SW 1271 (cell line): ENCODE measurements around the gene PLCL2.
"Not testable (repeated sequence)": the region's sequence is repeated elsewhere in the genome, so short reads cannot be mapped to it uniquely, and the experiment has no call there.

Experiments used
- DNase-seq, 2 experiments: peaks; one replicate each; lab custom pipeline; 2025; lab: John Stamatoyannopoulos, UW

PLCL2 gene

DNA sequence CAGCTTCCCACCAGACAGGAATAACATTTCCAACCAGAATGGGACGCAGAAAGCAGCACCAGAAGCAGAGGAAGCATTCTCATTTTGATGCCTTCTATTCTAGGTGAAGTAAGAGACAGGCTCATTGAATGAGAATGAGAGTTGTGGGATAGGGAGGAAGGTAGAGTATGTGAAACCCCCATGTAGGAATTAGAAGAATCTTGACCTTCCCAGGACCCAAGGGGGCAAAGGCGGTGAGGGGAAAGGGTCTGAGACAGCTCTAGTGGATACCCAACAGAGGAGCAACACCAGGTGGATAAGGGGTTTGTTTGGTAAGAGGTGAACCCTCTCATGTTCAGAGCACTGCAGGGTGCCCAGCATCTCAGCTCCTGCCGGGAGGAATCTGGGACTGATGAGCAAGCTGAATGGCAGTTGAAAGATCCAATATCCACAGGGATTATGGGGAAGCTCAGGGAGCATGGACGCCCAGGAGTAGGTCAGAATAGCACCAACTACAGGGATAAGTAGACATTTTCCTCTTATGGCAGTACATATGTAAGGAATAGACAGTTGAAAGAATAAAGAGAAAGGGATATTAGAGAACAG is 77.0 kb downstream of the PLCL2 start:
- DNase-seq: peak in 1 of 2 experiments; percentile 8

DNA sequence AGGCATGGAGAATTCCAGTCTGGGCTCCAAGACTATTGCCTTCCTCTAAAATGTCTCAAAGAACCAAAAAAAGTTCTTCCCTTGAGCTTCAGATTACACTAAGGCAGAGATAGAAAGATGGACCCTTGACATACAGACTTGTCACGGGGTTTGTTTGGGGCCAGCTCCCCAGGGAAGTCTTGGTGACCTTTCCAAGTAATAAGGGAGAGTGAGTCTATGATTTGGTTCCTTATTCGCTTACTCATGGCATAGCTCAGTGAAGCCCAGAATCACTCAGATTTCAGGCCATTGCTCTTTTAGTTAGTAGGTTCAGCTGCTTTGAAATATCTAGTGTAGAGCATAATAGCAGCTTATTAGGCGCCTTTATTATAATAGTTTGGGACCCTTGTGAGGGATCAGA is 90.3 kb downstream of the PLCL2 start:
- DNase-seq: no peak

DNA sequence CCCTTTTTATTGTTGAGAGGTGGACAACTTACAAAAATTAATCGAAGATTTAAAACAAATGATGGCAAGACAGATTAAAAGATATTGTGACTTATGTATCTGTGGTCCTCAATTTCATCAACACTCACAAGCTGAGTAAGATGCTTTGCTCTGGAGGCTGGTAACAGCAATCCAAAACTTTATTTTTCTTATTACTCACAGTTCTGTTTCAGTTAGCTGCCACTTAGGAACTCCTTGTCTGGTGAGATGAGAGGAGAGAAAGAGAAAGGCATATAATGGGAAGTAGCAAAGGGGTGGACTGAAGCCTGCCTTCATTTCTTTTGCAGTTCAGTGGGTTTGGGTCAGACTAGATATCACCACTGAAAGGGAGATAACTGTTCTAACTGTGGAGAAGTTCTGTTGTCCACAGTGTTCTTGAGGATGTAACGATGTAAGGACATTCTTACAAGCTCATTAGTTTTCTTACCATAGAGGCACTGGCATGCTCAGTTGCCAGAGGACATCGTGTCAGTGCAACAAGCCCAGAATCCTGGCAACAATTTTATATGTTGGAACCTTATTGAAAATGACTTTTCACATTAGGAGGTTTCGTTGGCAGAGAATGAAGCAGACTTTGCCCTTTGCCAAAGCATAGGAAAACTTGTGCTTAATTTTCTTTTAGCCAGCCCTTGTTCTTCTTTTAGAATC is 93.6 kb downstream of the PLCL2 start:
- DNase-seq: no peak

DNA sequence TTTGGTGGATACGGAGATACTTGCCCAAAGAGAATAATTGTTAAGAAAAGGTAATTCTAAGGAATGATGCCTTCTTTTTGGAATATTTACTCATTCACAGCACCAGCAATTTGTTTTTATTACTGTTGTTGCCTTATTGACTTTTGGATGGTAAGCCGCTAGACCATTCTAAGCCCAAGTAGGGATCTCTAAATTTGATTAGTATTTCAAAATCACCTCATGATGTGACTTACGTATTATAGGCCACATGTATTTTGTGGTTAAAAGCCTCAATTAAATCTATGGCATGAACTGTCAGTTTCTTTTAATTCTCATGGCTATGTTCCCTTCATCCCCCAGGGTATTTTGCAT is 94.1 kb downstream of the PLCL2 start:
- DNase-seq: no peak

DNA sequence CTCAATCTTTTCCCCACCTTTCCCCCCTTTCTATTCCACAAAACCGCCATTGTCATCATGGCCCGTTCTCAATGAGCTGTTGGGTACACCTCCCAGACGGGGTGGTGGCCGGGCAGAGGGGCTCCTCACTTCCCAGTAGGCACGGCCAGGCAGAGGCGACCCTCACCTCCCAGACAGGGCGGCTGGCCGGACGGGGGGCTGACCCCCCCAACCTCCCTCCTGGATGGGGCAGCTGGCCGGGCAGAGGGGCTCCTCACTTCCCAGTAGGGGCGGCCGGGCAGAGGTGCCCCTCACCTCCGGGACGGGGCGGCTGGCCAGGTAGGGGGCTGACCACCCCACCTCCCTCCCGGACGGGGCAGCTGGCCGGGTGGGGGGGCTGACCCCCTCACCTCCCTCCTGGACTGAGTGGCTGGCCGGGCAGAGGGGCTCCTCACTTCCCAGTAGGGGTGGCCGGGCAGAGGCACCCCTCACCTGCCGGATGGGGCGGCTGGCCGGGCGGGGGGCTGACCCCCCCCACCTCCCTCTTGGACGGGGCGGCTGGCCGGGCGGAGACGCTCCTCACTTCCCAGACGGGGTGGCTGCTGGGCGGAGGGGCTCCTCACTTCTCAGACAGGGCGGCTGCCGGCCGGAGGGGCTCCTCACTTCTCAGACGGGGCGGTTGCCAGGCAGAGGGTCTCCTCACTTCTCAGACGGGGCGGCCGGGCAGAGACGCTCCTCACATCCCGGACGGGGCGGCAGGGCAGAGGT is 95.2 kb downstream of the PLCL2 start:
- DNase-seq: not testable (repeated sequence)

DNA sequence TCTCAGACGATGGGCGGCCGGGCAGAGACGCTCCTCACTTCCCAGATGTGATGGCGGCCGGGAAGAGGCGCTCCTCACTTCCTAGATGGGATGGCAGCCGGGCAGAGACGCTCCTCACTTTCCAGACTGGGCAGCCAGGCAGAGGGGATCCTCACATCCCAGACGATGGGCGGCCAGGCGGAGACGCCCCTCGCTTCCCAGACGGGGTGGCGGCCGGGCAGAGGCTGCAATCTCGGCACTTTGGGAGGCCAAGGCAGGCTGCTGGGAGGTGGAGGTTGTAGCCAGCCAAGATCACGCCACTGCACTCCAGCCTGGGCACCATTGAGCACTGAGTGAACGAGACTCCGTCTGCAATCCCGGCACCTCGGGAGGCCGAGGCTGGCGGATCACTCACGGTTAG is 95.8 kb downstream of the PLCL2 start:
- DNase-seq: not testable (repeated sequence)

DNA sequence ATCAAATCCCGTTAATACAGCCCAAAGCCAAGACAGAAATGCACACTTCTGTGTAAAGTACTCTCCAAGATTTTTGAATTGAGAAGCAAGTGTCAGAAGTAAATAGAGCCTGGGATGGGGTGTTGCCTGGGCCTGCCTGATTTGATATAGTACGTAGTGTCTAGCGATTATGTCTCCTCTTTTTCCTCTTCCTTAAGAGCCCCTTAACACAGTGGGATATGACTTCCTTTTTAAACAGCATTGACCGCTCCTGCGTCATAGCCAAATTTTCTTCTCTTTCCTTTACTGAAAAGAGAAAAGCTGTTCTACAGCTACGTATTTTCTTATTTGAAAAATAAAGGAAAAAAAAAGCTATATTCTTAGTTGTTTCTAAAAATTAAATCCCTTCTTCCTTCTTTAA is 97.7 kb downstream of the PLCL2 start:
- no peak for DNase-seq

DNA sequence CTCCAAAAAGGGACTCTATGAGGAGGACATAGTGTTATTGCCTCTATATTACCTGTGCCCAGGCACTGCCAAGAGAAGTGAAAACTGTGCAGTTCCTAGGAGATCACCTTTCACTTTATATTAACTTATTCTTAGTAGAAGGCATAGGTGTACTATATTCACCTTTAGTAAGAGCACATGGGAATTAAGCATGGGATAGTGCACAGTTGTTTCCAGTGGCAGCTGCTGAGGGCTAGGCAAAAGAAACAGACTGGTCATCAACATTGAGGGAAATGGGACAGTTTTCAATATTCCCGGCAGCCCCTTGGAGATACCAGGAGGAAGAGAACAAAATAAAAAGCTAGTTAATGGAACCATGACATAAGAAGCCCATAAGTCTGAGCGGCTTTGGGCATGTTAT is 100.9 kb downstream of the PLCL2 start:
- no peak for DNase-seq

DNA sequence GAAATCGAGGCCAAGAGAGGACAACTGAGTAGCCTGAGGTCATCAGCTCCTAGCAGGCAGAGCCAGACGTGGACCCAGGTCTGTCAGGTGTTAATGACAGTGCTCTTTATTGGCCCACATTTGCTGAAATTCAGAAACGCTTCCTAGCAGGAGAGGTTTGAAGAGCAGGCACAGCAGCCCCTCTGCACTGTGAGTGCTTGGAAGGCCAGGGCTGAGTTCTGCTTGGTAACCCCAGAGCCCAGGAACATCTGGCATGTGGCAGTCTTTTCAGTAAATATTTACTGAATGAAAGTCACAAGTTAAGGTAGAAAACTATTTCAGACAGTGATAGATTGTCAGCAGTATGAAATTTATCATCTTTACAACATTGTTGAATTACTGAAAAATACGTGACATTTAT is 102.4 kb downstream of the PLCL2 start:
- DNase-seq: no peak

DNA sequence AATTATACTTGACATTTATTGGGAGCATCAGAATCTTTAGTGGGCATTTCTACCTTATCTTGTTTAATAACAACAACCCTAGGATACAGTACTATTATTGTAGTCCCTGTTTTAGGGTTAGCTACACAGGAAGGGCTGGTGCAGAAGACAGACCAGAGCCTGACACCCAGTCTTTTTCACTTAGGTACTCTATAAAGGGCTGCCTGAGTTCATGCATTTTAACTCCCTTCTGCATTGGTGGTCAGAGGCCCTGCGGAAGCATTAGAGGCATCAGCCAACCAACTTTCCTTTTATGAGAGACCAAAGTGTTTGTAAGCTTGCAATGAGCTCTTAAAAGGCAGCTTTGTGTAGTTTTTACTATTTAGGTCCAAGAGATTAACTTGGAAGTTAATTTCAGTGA is 105.4 kb downstream of the PLCL2 start:
- DNase-seq: no peak

DNA sequence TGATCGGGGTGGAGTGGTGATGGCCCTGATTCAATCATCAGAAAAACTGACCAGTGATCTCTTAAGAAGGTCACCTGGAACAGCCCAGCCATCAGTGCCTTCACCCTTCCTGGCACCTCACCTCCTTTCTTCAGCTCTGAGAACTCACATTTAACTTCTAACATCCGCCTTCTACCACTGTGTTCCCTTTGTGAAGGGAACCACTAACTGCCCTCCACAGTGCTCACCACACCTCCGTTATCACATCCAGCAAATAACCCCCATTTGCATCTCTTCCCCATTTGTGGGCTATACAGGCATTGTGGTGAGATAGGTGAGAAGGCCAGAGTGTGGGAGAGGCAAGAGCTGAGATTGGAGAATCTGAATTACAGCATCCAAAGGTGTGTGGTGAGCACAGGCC is 107.4 kb downstream of the PLCL2 start:
- DNase-seq: no peak

DNA sequence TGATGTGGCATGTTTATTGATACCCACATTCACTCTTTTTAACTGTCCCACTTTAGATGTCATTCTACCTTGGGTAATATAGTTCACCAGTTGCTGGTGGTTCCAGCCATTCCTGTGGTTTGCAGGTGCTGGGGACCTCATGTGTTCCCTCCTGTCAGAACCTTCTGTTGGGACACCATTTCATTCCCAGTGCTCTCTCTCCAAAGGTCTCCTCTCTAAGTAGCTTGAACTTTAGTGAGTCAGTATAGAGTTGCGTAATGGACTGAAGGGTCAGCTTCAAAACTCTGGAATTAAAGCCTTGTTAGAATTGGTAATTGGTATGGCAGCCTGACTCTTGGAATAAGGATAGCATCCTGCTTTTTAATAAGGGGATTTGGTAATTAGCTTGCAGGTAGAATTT is 108.5 kb downstream of the PLCL2 start:
- no peak for DNase-seq

DNA sequence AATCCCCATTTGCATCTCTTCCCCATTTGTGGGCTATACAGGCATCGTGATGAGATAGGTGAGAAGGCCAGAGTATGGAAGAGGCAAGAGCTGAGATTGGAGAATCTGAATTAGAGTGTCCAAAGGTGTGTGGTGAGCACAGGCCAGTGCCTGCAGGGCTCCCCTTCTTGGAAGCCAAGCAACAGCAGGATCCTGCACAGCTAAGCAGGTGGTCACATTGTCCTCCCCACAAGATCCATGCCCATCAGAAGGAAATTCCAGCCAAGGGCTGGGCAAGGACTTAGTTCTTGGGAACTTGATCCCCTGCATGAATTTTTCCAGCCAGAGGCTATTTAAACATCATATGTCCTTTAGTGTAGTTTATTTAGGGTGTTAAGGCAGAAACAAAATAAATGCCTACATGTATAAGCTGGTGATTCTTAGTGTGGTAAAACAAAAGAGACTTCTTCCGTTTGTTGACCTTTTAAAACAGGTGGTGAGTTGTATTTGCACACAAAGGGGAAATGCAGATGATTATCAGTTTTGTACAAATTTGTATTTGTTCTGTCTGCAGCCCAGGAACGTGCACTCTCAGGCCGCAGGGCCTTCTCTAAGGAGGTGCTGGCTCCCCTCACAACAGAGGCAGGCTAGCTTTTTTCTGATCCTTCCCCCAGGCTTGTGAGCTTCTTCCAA is 110.2 kb downstream of the PLCL2 start:
- no peak for DNase-seq

DNA sequence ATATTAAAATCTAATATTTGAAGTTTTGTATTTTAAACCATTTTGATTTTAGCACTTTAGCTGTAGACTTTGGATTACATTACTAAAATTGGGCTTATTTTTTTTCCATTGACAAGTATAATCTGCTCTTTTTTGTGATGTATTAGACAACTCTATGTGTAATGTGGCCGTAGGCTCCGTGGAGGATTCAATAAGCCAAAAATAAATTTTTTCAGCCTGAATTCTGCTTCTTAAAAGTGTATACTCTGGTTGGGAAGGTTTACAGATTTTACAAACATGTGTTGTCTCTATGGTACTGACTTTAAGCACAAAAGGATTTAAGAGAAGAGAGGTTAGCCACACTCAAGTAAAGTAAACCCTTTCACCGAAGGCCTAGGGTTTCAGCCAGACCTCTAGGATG is 110.8 kb downstream of the PLCL2 start:
- no peak for DNase-seq

DNA sequence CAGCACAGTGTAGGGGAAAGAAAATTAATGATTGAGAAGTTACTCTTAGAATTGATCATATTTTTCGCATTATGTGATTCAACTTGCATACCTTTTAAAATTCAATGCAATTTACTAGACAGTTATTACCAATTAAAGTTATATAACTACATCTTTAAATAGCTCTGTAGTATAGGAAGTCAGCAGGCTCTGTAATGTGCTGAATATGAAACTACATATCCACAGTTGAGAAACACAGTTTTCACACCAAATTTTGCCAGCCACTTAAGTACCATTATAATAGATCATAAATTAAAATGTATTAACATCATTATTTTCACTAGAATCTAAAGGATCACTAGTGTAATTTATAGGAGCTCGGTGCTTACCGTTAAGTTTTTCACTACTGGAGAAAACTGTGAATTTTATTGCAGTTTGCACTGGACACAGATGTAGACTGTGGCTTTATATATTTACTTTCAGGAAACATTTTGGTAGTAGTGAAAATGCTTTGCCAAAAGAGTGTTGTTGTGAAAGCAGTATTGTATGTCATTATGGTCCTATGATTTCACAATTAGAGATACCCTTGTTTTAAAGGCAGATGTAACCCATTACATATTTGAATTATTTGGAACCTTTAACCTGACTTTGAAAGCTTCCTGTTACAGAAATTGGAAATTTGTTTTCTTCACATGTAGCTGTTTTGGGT is 113.6 kb downstream of the PLCL2 start:
- DNase-seq: no peak

DNA sequence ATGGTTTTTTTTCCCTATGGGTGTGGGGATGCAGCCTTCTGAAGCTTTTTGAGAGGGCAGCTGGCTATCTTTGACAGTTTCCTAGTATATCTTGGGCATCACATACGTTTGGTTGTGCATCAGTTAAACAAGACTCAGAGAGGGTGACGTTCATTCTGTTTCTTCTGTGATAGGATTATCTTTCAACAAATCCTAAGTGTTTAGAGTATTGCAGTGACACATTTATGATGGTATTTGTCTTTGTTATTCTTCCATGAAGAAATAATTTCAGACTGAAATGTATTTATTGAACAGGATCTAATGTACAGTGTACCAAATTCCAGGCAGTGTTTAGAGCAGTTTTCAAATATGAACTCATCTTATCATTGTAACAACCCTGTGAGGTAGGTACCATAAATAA is 114.4 kb downstream of the PLCL2 start:
- no peak for DNase-seq

DNA sequence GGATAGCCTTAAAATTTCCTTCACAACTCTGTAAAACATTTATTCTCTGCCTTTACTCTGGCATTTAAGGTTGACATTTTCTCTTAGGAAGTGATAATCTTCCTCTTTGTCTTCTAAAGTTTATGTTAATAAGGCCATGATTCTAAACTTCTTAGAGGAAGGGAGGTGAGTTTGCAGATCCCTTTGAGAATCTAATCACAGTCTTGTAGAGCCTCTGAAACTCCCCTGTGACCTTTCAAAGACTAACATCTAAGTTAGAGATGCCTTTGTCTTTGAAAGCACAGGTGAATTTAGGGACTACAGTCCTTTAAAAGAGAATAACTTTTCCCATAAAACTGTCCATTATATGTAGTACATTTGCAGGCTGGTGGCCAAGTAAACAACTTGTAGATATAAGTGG is 115.1 kb downstream of the PLCL2 start:
- no peak for DNase-seq

DNA sequence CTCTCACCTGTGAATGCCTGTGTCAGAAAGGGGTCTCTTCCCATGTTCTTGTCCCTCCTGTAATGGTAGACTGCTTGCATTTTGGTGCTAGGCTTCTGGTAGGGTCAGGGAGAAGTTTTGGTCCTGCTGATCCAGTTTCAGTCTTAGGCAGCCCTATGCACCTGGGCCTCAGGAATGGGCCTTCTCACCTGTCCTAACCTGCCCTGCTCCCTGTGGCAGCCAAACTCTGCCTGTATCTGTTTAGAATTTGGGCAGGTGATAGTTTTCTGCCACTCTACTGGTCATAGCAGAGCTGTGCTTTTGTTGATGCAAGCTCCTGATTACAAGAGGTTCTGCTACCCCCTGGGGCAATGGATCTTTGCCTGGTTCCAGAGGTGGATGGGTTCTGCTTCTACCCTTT is 118.7 kb downstream of the PLCL2 start:
- DNase-seq: no peak

DNA sequence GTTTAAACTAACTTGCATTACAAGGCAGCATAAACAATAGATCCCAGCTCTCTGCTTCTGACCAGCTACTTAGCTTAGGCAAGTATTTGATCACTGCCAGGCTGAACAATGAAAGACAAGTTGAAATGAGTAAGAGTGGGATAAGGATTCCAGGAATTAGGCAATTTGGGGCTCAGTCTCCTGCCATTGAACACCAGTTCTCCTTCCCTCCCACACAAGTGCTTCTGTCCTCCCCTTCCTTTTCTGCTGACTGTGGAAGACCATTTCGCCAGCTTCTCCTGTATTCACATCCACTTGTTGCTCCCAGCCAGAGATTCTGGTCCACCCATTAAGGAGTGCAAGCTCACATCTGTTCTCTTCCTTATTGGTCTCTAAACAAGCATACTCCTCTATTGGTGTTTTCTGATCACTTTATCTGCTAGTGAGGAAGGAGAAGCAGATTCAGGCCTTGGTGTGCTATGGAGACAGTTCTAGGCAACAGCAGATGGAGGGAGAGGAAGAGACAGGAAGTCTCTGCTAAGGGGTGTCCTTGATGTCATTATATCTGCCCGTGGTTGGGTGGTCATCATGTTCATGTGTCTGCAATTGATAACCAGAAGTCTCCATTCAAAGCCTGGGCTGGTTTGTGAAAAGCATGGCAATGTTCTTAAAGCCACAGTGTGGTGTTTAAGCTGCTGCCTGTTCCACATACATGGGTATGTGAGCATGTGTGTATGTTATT is 121.5 kb downstream of the PLCL2 start:
- no peak for DNase-seq

DNA sequence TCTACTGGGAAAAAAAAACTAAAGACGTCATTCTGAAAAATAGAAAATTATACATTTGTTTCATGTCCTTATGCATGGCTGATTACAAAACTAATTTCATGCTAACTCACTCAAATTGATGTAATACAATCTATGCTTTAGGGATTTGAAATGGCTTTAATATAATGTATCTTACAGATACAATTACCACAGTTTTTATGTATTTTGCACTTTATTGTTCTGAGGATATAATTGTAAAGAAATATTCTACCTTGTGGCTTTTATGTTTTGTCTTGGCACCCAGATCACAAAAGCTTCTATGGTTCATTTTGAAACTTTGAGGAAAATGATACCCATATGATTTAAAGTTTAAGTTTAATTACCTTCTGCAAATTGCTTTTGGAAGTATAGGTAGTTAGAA is 122.5 kb downstream of the PLCL2 start:
- DNase-seq: no peak

DNA sequence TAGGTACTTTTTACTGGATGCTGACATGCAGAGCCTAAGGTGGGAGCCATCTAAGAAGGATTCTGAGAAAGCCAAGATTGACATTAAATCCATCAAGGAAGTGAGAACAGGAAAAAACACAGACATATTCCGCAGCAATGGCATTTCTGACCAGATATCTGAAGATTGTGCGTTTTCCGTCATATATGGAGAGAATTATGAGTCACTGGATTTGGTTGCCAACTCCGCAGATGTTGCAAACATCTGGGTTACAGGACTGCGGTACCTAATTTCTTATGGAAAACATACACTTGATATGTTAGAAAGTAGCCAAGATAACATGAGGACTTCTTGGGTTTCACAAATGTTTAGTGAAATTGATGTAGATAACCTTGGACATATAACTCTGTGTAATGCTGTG is 125.1 kb downstream of the PLCL2 start:
- DNase-seq: no peak
